ENCODE data around the gene ALDH5A1.

The ALDH5A1 gene
- total RNA-seq: 9.2 reads per million, percentile 30 among the genes with 10 or more reads in this experiment

DNA sequence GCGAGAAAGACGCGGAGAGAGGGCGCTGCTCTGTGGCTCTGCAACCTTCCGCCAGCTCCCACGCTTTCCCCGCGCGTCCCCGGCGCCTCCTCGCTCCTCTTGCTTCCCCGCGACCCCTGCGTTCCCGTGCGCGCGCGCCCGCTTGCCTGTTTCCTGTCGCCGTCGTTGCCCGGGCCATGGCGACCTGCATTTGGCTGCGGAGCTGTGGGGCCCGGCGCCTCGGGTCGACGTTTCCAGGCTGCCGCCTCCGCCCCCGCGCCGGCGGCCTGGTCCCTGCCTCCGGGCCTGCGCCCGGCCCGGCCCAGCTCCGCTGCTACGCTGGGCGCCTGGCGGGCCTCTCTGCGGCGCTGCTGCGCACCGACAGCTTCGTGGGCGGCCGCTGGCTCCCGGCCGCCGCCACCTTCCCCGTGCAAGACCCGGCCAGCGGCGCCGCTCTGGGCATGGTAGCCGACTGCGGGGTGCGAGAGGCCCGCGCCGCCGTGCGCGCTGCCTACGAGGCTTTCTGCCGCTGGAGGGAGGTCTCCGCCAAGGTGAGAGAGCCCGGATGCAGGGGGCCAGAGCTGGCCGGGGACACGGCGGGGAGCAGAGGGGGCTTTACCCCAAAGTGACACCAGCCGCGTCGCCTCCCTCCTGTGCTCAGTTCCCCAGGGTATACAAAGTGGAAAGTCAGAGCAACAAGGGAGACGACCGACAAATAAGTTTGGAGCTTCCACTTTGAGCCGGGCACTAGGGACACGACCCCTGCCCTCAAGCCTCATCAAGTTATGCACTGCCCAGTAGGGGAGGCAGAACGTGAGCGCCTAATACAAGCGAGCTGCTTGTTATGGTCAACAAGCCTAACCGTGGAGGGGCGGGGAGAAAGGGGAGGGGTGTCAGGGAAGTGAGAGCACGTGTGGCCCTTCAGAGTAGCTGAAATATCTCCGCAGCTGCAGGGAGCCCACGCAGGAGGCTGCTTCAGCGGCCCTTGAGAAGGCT is at the start of gene ALDH5A1:
Gene ALDH5A1 (plus strand): TSS at position 149 of the 975 bp plus-strand sequence. CDS start 28 bp downstream, at position 177.
- peak; percentile 60 for DNase-seq

DNA sequence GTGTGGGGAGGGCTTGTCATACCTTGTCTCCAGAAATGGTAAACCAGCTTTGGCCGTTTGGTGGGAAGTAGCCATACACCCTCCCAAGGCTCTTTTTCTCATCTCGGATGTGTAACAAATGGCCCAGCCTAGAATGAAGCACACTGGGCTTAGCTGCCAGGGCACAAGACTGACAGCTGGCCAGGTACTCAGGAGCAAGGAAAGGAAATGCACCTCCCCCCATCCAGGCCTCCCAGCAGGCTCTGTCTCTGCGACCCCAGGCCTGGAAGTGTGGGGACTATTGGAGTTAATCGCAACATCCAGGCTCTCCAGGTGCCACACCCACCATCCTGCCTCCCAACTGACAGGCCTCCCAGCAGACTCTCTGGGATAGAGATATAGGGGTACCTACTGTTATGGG is 49.1 kb upstream of the ALDH5A1 start:
- DNase-seq: no peak

- no peak for DNase-seq
Measured at GRCh38 chr6:24446670-24447069, 48.1 kb upstream of the ALDH5A1 start.

DNA sequence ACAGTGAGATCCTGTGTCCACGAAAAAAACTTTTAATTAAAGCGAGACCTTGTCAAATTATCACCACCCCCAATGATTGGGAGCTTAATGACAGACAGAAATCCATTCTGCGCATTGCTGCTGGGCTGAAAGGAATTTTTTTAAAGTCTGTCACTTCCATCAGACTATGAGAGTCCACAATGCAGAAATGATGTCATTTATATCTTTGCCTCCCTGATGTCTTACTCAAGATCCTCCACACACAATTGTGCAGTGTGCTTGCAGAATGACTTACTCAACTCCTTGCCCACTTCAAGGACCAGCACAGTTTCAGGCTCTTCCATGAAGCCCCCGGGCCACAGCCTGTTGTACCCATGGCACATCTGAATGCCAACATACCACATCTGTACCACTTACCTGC is 46.4 kb upstream of the ALDH5A1 start:
- no peak for DNase-seq

- no peak for DNase-seq
Measured at GRCh38 chr6:24448828-24449525, 45.8 kb upstream of the ALDH5A1 start.

GRCh38 chr6:24451581-24452388 is 43.0 kb upstream of the ALDH5A1 start:
- DNase-seq: no peak

- no peak for DNase-seq
Measured at GRCh38 chr6:24453921-24454320, 40.8 kb upstream of the ALDH5A1 start.

DNA sequence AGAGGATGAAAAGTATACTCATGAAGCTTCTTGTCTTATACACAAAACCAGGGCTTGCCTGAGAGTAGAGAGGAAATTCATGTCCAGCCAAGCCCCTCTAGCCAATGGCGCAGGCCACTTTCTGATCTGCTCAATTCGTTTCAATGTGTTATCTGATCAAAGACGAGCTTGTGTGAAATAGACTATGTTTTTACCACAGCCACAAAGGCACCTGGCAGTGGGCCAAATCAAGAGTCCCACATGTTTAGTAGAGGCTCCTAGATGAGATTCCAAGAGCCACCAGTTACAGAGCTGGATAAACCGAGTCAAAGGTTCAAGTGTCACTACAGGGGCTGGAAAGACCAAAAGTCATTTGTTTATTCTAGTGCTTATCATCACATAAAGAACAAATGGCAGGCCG is 40.3 kb upstream of the ALDH5A1 start:
- no peak for DNase-seq

GRCh38 chr6:24455061-24455460 is 39.7 kb upstream of the ALDH5A1 start:
- no peak for DNase-seq

- no peak for DNase-seq
Measured at GRCh38 chr6:24458134-24458533, 36.6 kb upstream of the ALDH5A1 start.

- no peak for DNase-seq
Measured at GRCh38 chr6:24458941-24459340, 35.8 kb upstream of the ALDH5A1 start.

- no peak for DNase-seq
Measured at GRCh38 chr6:24460966-24461365, 33.8 kb upstream of the ALDH5A1 start.

- DNase-seq: no peak
Measured at GRCh38 chr6:24464253-24465038, 30.3 kb upstream of the ALDH5A1 start.

- DNase-seq: no peak
Measured at GRCh38 chr6:24469811-24470210, 25.0 kb upstream of the ALDH5A1 start.

DNA sequence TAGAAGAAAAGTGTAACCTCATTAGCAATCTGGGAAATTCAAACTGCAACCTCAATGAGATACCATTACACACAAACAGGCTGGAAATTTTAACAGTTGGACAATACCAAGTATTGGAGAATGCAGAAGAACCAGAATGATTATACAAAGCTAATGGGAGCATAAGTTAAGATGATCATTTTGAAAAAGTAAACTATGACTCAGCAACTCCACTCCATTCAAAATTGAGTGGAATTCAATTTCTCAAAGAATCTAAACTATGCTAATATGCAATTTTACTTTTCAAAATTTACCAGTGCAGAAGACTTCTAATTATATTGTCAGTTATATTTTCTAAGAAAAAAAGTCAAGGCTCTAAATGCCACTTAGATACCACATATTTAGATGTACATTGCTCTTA is 22.6 kb upstream of the ALDH5A1 start:
- no peak for DNase-seq

- DNase-seq: no peak
Measured at GRCh38 chr6:24476631-24477030, 18.1 kb upstream of the ALDH5A1 start.

GRCh38 chr6:24477070-24477469 is 17.7 kb upstream of the ALDH5A1 start:
- DNase-seq: no peak

DNA sequence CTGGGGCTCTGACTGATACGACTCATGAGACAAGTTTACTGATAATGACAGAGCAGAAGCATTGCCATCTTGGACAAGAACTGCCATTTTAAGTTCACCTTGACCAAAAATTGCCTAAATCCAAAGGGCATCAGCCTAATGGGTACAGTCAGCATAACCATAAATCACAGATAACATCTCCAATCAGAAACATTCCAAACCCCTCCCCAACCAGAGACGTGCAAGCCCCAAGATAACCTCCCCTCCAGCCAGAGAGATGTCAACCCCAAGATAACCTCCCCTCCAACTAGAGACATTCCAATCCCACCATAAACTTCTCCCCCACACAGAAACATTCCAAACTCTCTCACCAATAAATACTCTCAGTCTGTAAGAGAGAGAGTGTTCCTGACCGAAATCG is 15.9 kb upstream of the ALDH5A1 start:
- DNase-seq: no peak

DNA sequence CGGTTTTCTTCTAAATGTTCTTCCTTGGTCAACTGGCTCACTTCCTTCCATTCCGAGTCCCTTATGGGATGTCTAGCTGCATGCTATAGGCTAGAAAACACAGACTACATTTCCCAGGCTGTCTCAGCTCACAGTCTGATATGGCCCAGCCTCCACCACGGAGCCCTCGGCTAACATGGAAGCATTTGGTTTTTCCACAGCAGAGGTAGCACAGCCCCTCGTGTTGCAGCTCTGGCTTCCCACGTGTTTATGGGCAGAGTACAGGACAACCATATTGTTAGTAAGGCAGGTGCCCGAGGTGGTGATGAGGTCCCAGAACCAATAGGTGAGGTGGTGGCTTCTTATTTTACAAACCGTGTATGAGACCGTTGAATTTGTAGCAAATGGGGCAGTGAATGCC is 14.1 kb upstream of the ALDH5A1 start:
- no peak for DNase-seq

GRCh38 chr6:24481449-24481848 is 13.3 kb upstream of the ALDH5A1 start:
- no peak for DNase-seq

DNA sequence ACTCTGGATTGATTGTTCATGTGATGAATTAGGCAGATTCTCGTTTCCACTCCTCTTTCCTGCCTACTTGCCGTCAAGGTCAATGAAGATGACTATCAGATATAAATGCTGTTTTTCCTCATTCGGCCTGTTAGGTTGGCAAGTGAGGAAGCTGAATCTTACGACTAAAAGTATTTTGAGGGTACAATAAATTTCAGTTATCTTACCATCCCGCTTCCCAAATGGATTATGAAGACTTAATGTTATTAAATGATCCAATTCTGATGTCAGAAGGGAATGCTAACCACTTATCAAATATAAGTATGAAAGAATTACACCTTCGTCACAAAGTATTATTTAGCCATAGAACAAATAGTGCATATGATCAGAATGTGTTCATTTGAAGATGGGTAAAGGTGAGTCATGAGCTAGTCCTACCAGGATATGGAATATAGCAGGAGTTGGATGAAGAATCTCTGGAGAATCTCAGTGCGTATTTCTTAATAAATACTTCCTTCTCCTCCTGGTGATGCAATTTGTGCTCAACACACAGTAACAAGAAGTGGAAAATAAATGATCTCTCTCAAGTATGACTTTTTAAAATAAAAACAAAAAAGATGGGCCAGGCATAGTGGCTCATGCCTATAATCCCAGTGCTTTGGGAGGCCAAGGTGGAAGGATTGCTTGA is 10.0 kb upstream of the ALDH5A1 start:
- no peak for DNase-seq

GRCh38 chr6:24486065-24486464 is 8.7 kb upstream of the ALDH5A1 start:
- DNase-seq: no peak
